RWPE2 (cell line): ENCODE data around the gene MAST2.
"Not testable (repeated sequence)": the region's sequence is repeated elsewhere in the genome, so short reads cannot be mapped to it uniquely, and the experiment has no call there.

Experiments
- ATAC-seq: fragments of 200-7000 bp; cut with Tn5 transposase; 3 replicates; pipeline ENCODE4 v1.9.1; 2021; ENCODE audit warnings: low read depth
- DNase-seq: peaks from one replicate; pipeline ENCODE4 v3.0.0-alpha.2; 2020; ENCODE audit warnings: low spot score
- H3K27ac ChIP-seq: fragments of 450-650 bp; 2 replicates; pipeline ENCODE4 v1.5.1; 2017; ENCODE audit warnings: mild to moderate bottlenecking; ENCODE audit not compliant: poor library complexity, severe bottlenecking
- H3K27me3 ChIP-seq: fragments of 250-450 bp; sonication (Bioruptor Pico); 2 replicates; pipeline ENCODE4 v1.5.1; 2021; ENCODE audit warnings: mild to moderate bottlenecking, moderate library complexity; ENCODE audit not compliant: insufficient read depth, poor library complexity, severe bottlenecking
- H3K36me3 ChIP-seq: fragments of 250-450 bp; sonication (Bioruptor Pico); 2 replicates; pipeline ENCODE4 v1.5.1; 2020; ENCODE audit warnings: low read depth, mild to moderate bottlenecking, moderate library complexity
- H3K4me1 ChIP-seq: fragments of 250-450 bp; sonication (Bioruptor Pico); 2 replicates; pipeline ENCODE4 v1.5.1; 2021; ENCODE audit warnings: mild to moderate bottlenecking, moderate library complexity; ENCODE audit not compliant: insufficient read depth, poor library complexity, severe bottlenecking
- H3K4me3 ChIP-seq: fragments of 250-450 bp; sonication (Bioruptor Pico); 2 replicates; pipeline ENCODE4 v1.5.1; 2021; ENCODE audit warnings: mild to moderate bottlenecking, moderate library complexity; ENCODE audit not compliant: severe bottlenecking
- H3K9me3 ChIP-seq: fragments of 250-450 bp; sonication (Bioruptor Pico); 2 replicates; pipeline ENCODE4 v1.5.1; 2021; ENCODE audit warnings: mild to moderate bottlenecking, moderate library complexity; ENCODE audit not compliant: severe bottlenecking
- TF ChIP-seq, protein P1 (sequence below): fragments of 450-650 bp; IDR thresholded peaks from one replicate; pipeline ENCODE4 v1.5.1; 2017; ENCODE audit warnings: mild to moderate bottlenecking, moderate library complexity; ENCODE audit not compliant: poor library complexity, severe bottlenecking

The MAST2 gene

GRCh38 chr1:45960930-45961715 lies 157.7 kb downstream of the MAST2 start:
- H3K27me3 ChIP-seq = no peaks in the 10 kb centered on the region
- TF ChIP-seq, protein P1, sequence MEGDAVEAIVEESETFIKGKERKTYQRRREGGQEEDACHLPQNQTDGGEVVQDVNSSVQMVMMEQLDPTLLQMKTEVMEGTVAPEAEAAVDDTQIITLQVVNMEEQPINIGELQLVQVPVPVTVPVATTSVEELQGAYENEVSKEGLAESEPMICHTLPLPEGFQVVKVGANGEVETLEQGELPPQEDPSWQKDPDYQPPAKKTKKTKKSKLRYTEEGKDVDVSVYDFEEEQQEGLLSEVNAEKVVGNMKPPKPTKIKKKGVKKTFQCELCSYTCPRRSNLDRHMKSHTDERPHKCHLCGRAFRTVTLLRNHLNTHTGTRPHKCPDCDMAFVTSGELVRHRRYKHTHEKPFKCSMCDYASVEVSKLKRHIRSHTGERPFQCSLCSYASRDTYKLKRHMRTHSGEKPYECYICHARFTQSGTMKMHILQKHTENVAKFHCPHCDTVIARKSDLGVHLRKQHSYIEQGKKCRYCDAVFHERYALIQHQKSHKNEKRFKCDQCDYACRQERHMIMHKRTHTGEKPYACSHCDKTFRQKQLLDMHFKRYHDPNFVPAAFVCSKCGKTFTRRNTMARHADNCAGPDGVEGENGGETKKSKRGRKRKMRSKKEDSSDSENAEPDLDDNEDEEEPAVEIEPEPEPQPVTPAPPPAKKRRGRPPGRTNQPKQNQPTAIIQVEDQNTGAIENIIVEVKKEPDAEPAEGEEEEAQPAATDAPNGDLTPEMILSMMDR = no peak

GRCh38 chr1:45961936-45962335 lies 158.5 kb downstream of the MAST2 start:
- not testable (repeated sequence) for DNase-seq, H3K36me3 ChIP-seq, H3K9me3 ChIP-seq, H3K27ac ChIP-seq, ATAC-seq, H3K4me3 ChIP-seq, H3K27me3 ChIP-seq, H3K4me1 ChIP-seq

More at GRCh38 chr1:45960930-45961715, 157.7 kb downstream of the MAST2 start:
- DNase-seq (no peak), ATAC-seq (no peak)
- Histone ChIP-seq H3K27ac (no peak overlapping the region), H3K4me3 (no peak overlapping the region), H3K9me3 (no peaks in the 10 kb centered on the region), H3K36me3 (peaks cover 3% of the 10 kb centered on the region; the same call in 1 of the 2 replicates), H3K4me1 (no peaks in the 10 kb centered on the region)

- DNase-seq = no peak
- no peaks in the 10 kb centered on the region for H3K27me3 ChIP-seq
- no peaks in the 10 kb centered on the region for H3K4me1 ChIP-seq
- no peak overlapping the region for H3K4me3 ChIP-seq
- H3K27ac ChIP-seq = no peak overlapping the region
- peaks cover 7% of the 10 kb centered on the region; the same call in 1 of the 2 replicates for H3K36me3 ChIP-seq
- TF ChIP-seq, protein P1 = no peak
- no peaks in the 10 kb centered on the region for H3K9me3 ChIP-seq
- no peak for ATAC-seq
Observed at GRCh38 chr1:45968941-45969666, 165.7 kb downstream of the MAST2 start.

GRCh38 chr1:45969866-45970265 lies 166.5 kb downstream of the MAST2 start:
- H3K4me1 ChIP-seq = peaks cover under 1% of the 10 kb centered on the region
- TF ChIP-seq, protein P1 = no peak
- DNase-seq (no peak), ATAC-seq (no peak)
- H3K9me3 ChIP-seq = no peaks in the 10 kb centered on the region
- H3K4me3 ChIP-seq = no peak overlapping the region
- no peak overlapping the region for H3K27ac ChIP-seq
- H3K36me3 ChIP-seq = peaks cover 7% of the 10 kb centered on the region; the same call in 1 of the 2 replicates
- H3K27me3 ChIP-seq = no peaks in the 10 kb centered on the region

DNA sequence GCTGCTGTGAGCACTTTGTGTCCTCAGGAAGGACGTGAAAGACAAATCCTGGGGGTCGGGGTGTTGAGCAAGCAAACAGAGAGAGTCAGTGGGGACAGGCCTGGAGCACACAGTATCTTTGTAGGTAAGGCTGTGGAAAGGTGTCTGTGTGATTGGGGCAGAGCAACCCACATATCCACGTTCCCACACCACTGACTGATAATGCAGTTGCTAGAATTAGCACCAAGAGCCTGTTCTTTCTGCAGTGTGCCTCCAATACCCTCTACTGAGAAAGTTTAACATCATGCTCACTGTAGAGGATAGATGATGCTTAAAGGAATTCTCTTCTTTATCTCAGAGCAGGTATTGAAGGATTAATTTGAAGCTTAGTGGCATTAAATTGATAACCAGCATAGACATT lies 167.9 kb downstream of the MAST2 start:
- Histone ChIP-seq H3K36me3 (peaks cover 7% of the 10 kb centered on the region; the same call in 1 of the 2 replicates), H3K4me3 (no peak overlapping the region), H3K27me3 (no peaks in the 10 kb centered on the region), H3K27ac (no peak overlapping the region), H3K4me1 (peaks cover 4% of the 10 kb centered on the region), H3K9me3 (no peaks in the 10 kb centered on the region)
- TF ChIP-seq, protein P1 = no peak
- no peak for DNase-seq
- ATAC-seq = no peak
